HepG2 (cell line): ENCODE measurements around the gene MMP25. TPM values are rescaled to one million over a fixed set of nuclear protein-coding genes. Genes with fewer than 3 reads are reported as not detected.

Experiments
- BORCS8-MEF2B ChIP-seq: sonication (generic); formaldehyde crosslinking; IDR thresholded peaks from 2 replicates; pipeline ENCODE4 v1.8.0; 2022; ENCODE audit warnings: mild to moderate bottlenecking, missing genetic modification reagents
- FOSL2 ChIP-seq: sonication (generic); formaldehyde crosslinking; IDR thresholded peaks from 2 replicates; pipeline ENCODE4 v1.4.0; 2020; ENCODE audit warnings: missing genetic modification reagents
- GATAD2A ChIP-seq: IDR thresholded peaks from 2 replicates; pipeline ENCODE4 v1.6.1; 2016
- GPN1 ChIP-seq: sonication (generic); formaldehyde crosslinking; IDR thresholded peaks from 2 replicates; pipeline ENCODE4 v1.5.1; 2020; ENCODE audit warnings: missing genetic modification reagents, borderline replicate concordance
- KMT2A ChIP-seq: sonication (generic); formaldehyde crosslinking; IDR thresholded peaks from 2 replicates; pipeline ENCODE4 v1.4.0; 2020; ENCODE audit warnings: missing genetic modification reagents
- MIER2 ChIP-seq: IDR thresholded peaks from 2 replicates; pipeline ENCODE4 v1.6.1; 2016; ENCODE audit warnings: missing biosample characterization, missing genetic modification reagents
- PAWR ChIP-seq: sonication (generic); formaldehyde crosslinking; IDR thresholded peaks from 2 replicates; pipeline ENCODE4 v1.4.0; 2020; ENCODE audit warnings: missing genetic modification reagents, mild to moderate bottlenecking, borderline replicate concordance
- PHF21A ChIP-seq: sonication (generic); formaldehyde crosslinking; IDR thresholded peaks from 2 replicates; pipeline ENCODE4 v1.5.0; 2020; ENCODE audit warnings: mild to moderate bottlenecking, missing genetic modification reagents
- PREB ChIP-seq: sonication (generic); formaldehyde crosslinking; IDR thresholded peaks from 2 replicates; pipeline ENCODE4 v1.4.0; 2020; ENCODE audit warnings: missing genetic modification reagents
- RARG ChIP-seq: sonication (generic); formaldehyde crosslinking; IDR thresholded peaks from 2 replicates; pipeline ENCODE4 v1.4.0; 2020; ENCODE audit warnings: low read depth, mild to moderate bottlenecking, missing genetic modification reagents
- SATB2 ChIP-seq: sonication (generic); formaldehyde crosslinking; IDR thresholded peaks from 2 replicates; pipeline ENCODE4 v1.5.0; 2020; ENCODE audit warnings: missing genetic modification reagents
- SMYD3 ChIP-seq: sonication (generic); formaldehyde crosslinking; IDR thresholded peaks from 2 replicates; pipeline ENCODE4 v1.8.1; 2023; ENCODE audit warnings: mild to moderate bottlenecking, missing genetic modification reagents
- STAG1 ChIP-seq: sonication (generic); formaldehyde crosslinking; IDR thresholded peaks from 2 replicates; pipeline ENCODE4 v1.4.0; 2020; ENCODE audit warnings: missing genetic modification reagents
- TFAP4 ChIP-seq: sonication (generic); IDR thresholded peaks from 2 replicates; pipeline ENCODE4 v1.6.1; 2016; ENCODE audit warnings: low read depth, borderline replicate concordance
- THAP7 ChIP-seq: sonication (generic); formaldehyde crosslinking; IDR thresholded peaks from 2 replicates; pipeline ENCODE4 v1.8.1; 2023; ENCODE audit warnings: mild to moderate bottlenecking, missing genetic modification reagents
- TOE1 ChIP-seq: sonication (generic); formaldehyde crosslinking; IDR thresholded peaks from 2 replicates; pipeline ENCODE4 v1.4.0; 2020; ENCODE audit warnings: mild to moderate bottlenecking, missing genetic modification reagents
- ZFP36L2 ChIP-seq: sonication (generic); formaldehyde crosslinking; IDR thresholded peaks from 2 replicates; pipeline ENCODE4 v1.4.0; 2020; ENCODE audit warnings: missing genetic modification reagents
- ZNF142 ChIP-seq: sonication (generic); formaldehyde crosslinking; IDR thresholded peaks from 2 replicates; pipeline ENCODE4 v1.4.0; 2020; ENCODE audit warnings: missing genetic modification reagents
- ZNF597 ChIP-seq: sonication (generic); formaldehyde crosslinking; IDR thresholded peaks from 2 replicates; pipeline ENCODE4 v1.5.0; 2020; ENCODE audit warnings: missing genetic modification reagents
- ZNF644 ChIP-seq: IDR thresholded peaks from 2 replicates; pipeline ENCODE4 v1.6.1; 2016; ENCODE audit warnings: low read depth
- ZNF740 ChIP-seq: sonication (generic); formaldehyde crosslinking; IDR thresholded peaks from 2 replicates; pipeline ENCODE4 v1.4.0; 2020; ENCODE audit warnings: missing genetic modification reagents
- polyA plus RNA-seq, 8 experiments: library from polyadenylated mRNA; depleted of rRNA in 3 of 8; stranded (reverse) in 7 of 8; unstranded in 1 of 8; fragments of >200 nt; fragmentation: Illumina TruSeq in 4 of 8; extraction: Trizol in 4 of 8; gene quantifications; 2 replicates each; pipeline versions ENCODE4 v1.2.1 to v1.2.3, GENCODE V29; 2011 to 2016; ENCODE audit warnings: low read depth in 4 of 8, missing spikeins in 1 of 8, mixed read lengths in 1 of 8; ENCODE audit not compliant: insufficient read depth in 1 of 8
- total RNA-seq, 5 experiments: library from RNA; depleted of rRNA; stranded (reverse); fragments of >200 nt; fragmentation: Illumina TruSeq; extraction: Trizol; gene quantifications; 2 replicates each; pipeline ENCODE4 v1.2.3, GENCODE V29; 2016; ENCODE audit warnings: low read depth in 1 of 5

The MMP25 gene
- total and polyA plus RNA-seq, 2 of the 13 experiments (the other 11 are each of a cell fraction or from before 2014, with no cell fraction given), result 0.04 to 0.08 TPM

- TF ChIP-seq THAP7 (CRISPR knock-in tag) (no peak), MIER2 (CRISPR knock-in tag) (no peak), PREB (no peak), GPN1 (CRISPR knock-in tag) (no peak), ZNF142 (no peak), STAG1 (no peak), BORCS8-MEF2B (CRISPR knock-in tag) (no peak), TFAP4 (peak; percentile 94), TOE1 (no peak), ZNF597 (CRISPR knock-in tag) (no peak), ZNF644 (CRISPR knock-in tag) (no peak), KMT2A (CRISPR knock-in tag) (no peak; the same call in 1 of the 2 replicates), ZFP36L2 (CRISPR knock-in tag) (no peak), PAWR (no peak), PHF21A (peak; percentile 75), GATAD2A (CRISPR knock-in tag) (peak; percentile 39; the same call in 1 of the 2 replicates), FOSL2 (CRISPR knock-in tag) (peak; percentile 43), RARG (CRISPR knock-in tag) (no peak), ZNF740 (CRISPR knock-in tag) (peak; percentile 76; the same call in 1 of the 2 replicates), SATB2 (CRISPR knock-in tag) (no peak), SMYD3 (CRISPR knock-in tag) (no peak)
Measured at GRCh38 chr16:3009568-3010390, 36.6 kb upstream of the MMP25 start (continued).
